H9 (cell line): Measurements from ENCODE around the gene PRX. TPM values are rescaled to one million over a fixed set of nuclear protein-coding genes. Genes with fewer than 3 reads are reported as not detected.

Experiments
- DNase-seq: peaks from one replicate; pipeline ENCODE4 v3.0.0-alpha.2; 2017
- H2AFZ ChIP-seq: one replicate; pipeline ENCODE4 v1.6.1; 2013; ENCODE audit warnings: mild to moderate bottlenecking, low read length, control low read depth, moderate library complexity
- H2AK5ac ChIP-seq: 2 replicates; pipeline ENCODE4 v1.6.1; 2013; ENCODE audit warnings: low read length, control low read depth, mixed read lengths; ENCODE audit not compliant: insufficient read length
- H2BK120ac ChIP-seq: one replicate; pipeline ENCODE4 v1.6.1; 2013; ENCODE audit warnings: low read depth, mild to moderate bottlenecking, low read length, control low read depth, inconsistent platforms; ENCODE audit not compliant: poor library complexity, severe bottlenecking
- H2BK12ac ChIP-seq: 2 replicates; pipeline ENCODE4 v1.6.1; 2013; ENCODE audit warnings: low read length, control low read depth, mixed read lengths, low read depth; ENCODE audit not compliant: insufficient read length
- H2BK15ac ChIP-seq: 2 replicates; pipeline ENCODE4 v1.6.1; 2013; ENCODE audit warnings: low read depth, low read length, control low read depth
- H2BK20ac ChIP-seq: one replicate; pipeline ENCODE4 v1.6.1; 2013; ENCODE audit warnings: low read depth, mild to moderate bottlenecking, low read length, control low read depth, inconsistent platforms; ENCODE audit not compliant: poor library complexity, severe bottlenecking
- H2BK5ac ChIP-seq: 2 replicates; pipeline ENCODE4 v1.6.1; 2013; ENCODE audit warnings: low read length, control low read depth, mixed read lengths; ENCODE audit not compliant: insufficient read length
- H3K14ac ChIP-seq: 2 replicates; pipeline ENCODE4 v1.6.1; 2013; ENCODE audit warnings: low read length, control low read depth; ENCODE audit not compliant: insufficient read depth
- H3K18ac ChIP-seq: 2 replicates; pipeline ENCODE4 v1.6.1; 2013; ENCODE audit warnings: low read depth, mild to moderate bottlenecking, mixed read lengths, low read length, control low read depth; ENCODE audit not compliant: insufficient read length
- H3K23ac ChIP-seq: 2 replicates; pipeline ENCODE4 v1.6.1; 2013; ENCODE audit warnings: low read length, control low read depth, mixed read lengths, low read depth; ENCODE audit not compliant: insufficient read length
- H3K23me2 ChIP-seq: 2 replicates; pipeline ENCODE4 v1.6.1; 2013; ENCODE audit warnings: low read depth, mild to moderate bottlenecking, mixed read lengths, low read length, control low read depth; ENCODE audit not compliant: insufficient read length, poor library complexity, severe bottlenecking
- H3K27ac ChIP-seq: 2 replicates; pipeline ENCODE4 v1.5.1; 2013; ENCODE audit warnings: low read length, control low read depth, mixed read lengths, low read depth; ENCODE audit not compliant: insufficient read length
- H3K27me3 ChIP-seq: 2 replicates; pipeline ENCODE4 v1.6.1; 2013; ENCODE audit warnings: low read length, control low read depth, inconsistent platforms; ENCODE audit not compliant: insufficient read depth
- H3K4ac ChIP-seq: 2 replicates; pipeline ENCODE4 v1.6.1; 2013; ENCODE audit warnings: low read depth, mild to moderate bottlenecking, control low read depth, inconsistent platforms, low read length, moderate library complexity
- H3K4me1 ChIP-seq: 2 replicates; pipeline ENCODE4 v1.6.1; 2013; ENCODE audit warnings: low read length, control low read depth, inconsistent platforms; ENCODE audit not compliant: insufficient read depth
- H3K4me2 ChIP-seq: 2 replicates; pipeline ENCODE4 v1.6.1; 2013; ENCODE audit warnings: low read length, control low read depth, mixed read lengths; ENCODE audit not compliant: insufficient read length, insufficient read depth
- H3K56ac ChIP-seq: 2 replicates; pipeline ENCODE4 v1.6.1; 2013; ENCODE audit warnings: low read depth, mild to moderate bottlenecking, mixed read lengths, low read length, control low read depth; ENCODE audit not compliant: insufficient read length
- H3K79me1 ChIP-seq: 2 replicates; pipeline ENCODE4 v1.6.1; 2013; ENCODE audit warnings: low read depth, mild to moderate bottlenecking, moderate library complexity, low read length, control low read depth, inconsistent platforms; ENCODE audit not compliant: insufficient read depth, poor library complexity, severe bottlenecking
- H3K79me2 ChIP-seq: 2 replicates; pipeline ENCODE4 v1.6.1; 2013; ENCODE audit warnings: low read length, control low read depth, inconsistent platforms; ENCODE audit not compliant: insufficient read depth
- H3K9ac ChIP-seq: 2 replicates; pipeline ENCODE4 v1.6.1; 2013; ENCODE audit warnings: low read length, control low read depth, mixed read lengths; ENCODE audit not compliant: insufficient read length; ENCODE audit errors: extremely low read depth
- H3K9me3 ChIP-seq: one replicate; pipeline ENCODE4 v1.6.1; 2013; ENCODE audit warnings: low read depth, low read length, inconsistent platforms; ENCODE audit not compliant: control insufficient read depth
- H3T11ph ChIP-seq: one replicate; pipeline ENCODE4 v1.6.1; 2013; ENCODE audit warnings: mild to moderate bottlenecking, low read length, control low read depth, inconsistent platforms
- H4K20me1 ChIP-seq: one replicate; pipeline ENCODE4 v1.6.1; 2013; ENCODE audit not compliant: control insufficient read depth, insufficient read length, insufficient read depth
- H4K5ac ChIP-seq: 2 replicates; pipeline ENCODE4 v1.6.1; 2013; ENCODE audit warnings: low read depth, mild to moderate bottlenecking, mixed read lengths, low read length, control low read depth; ENCODE audit not compliant: insufficient read length
- H4K8ac ChIP-seq: replicated peaks from 2 replicates; pipeline ENCODE4 v1.6.1; 2013; ENCODE audit warnings: low read length, control low read depth, mixed read lengths, low read depth; ENCODE audit not compliant: insufficient read length
- H4K91ac ChIP-seq: 2 replicates; pipeline ENCODE4 v1.6.1; 2013; ENCODE audit warnings: low read depth, mild to moderate bottlenecking, moderate library complexity, mixed read lengths, low read length, control low read depth; ENCODE audit not compliant: insufficient read length
- H3K27ac Mint-ChIP-seq, 3 experiments: 2 replicates in 2 of 3; 3 replicates in 1 of 3; pipeline ENCODE4 v1.8.0; 2020 to 2021; ENCODE audit warnings: mixed read lengths in 3 of 3, mild to moderate bottlenecking in 1 of 3, moderate library complexity in 1 of 3
- H3K27me3 Mint-ChIP-seq: 2 replicates; pipeline ENCODE4 v1.8.0; 2021; ENCODE audit warnings: low read depth, mild to moderate bottlenecking, moderate library complexity, mixed read lengths
- H3K36me3 Mint-ChIP-seq, 3 experiments: 2 replicates in 2 of 3; 3 replicates in 1 of 3; pipeline ENCODE4 v1.8.0; 2020 to 2021; ENCODE audit warnings: low read depth in 3 of 3, mixed read lengths in 3 of 3; ENCODE audit not compliant: insufficient read depth in 1 of 3
- H3K4me1 Mint-ChIP-seq, 2 experiments: 2 replicates each; pipeline ENCODE4 v1.8.0; 2020; ENCODE audit warnings: mixed read lengths in 2 of 2
- H3K4me3 Mint-ChIP-seq, 2 experiments: 2 replicates in 1 of 2; 3 replicates in 1 of 2; pipeline ENCODE4 v1.8.0; 2020 to 2021; ENCODE audit warnings: mild to moderate bottlenecking in 2 of 2, mixed read lengths in 2 of 2, moderate library complexity in 1 of 2
- H3K9me3 Mint-ChIP-seq, 2 experiments: 2 replicates in 1 of 2; 3 replicates in 1 of 2; pipeline ENCODE4 v1.8.0; 2020; ENCODE audit warnings: mild to moderate bottlenecking in 2 of 2, mixed read lengths in 2 of 2, moderate library complexity in 1 of 2
- WGBS: extraction: QIAGEN DNeasy Blood & Tissue Kit; methylation state at CpG from one replicate; pipeline ENCODE4 v1.1.7; 2013; ENCODE audit warnings: missing lambda C conversion rate, low lambda C conversion rate, mixed read lengths; ENCODE audit not compliant: insufficient read length; ENCODE audit errors: extremely low coverage; 5-methylcytosine and 5-hydroxymethylcytosine counted together
- total RNA-seq: library from RNA; stranded (reverse); gene quantifications from 2 replicates; pipeline ENCODE4 v1.2.1, GENCODE V29; 2021
- TF ChIP-seq, protein P1 (sequence below): fragments of 200-600 bp; sonication (generic); conservative IDR thresholded peaks from 3 replicates; pipeline ENCODE4 v1.8.0; 2021; ENCODE audit warnings: antibody characterized with exemption, mild to moderate bottlenecking

PRX gene
- total RNA-seq, 1 experiment from 2014 or later = 4.0 TPM

DNA sequence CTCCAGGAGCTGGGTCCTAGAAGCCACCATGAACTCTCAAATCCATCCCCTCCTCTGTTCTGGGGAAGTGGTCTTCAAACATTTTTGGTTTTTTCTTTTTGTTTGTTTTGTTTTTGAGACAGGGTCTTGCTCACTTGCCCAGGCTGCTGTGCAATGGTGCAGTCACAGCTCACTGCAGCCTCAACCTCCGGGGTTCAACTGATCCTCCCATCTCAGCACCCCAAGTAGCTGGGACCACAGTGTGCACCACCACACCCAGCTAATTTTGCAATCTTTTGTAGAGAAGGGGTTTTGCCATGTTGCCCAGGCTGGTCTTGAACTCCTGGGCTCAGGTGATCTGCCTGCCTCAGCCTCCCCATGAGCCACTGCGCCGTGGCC, 45.4 kb upstream of the PRX start:
- Histone ChIP-seq H4K5ac (no peak overlapping the region), H2BK120ac (no peak overlapping the region), H3K4me2 (no peak overlapping the region), H3K27me3 (no peaks in the 10 kb centered on the region), H3K56ac (no peak overlapping the region), H4K20me1 (no peaks in the 10 kb centered on the region), H2BK5ac (no peak overlapping the region), H3K79me1 (no peaks in the 10 kb centered on the region), H3K18ac (no peak overlapping the region), H2AFZ (no peak overlapping the region), H2BK12ac (no peak overlapping the region), H3K27ac (no peak overlapping the region), H3K9me3 (no peaks in the 10 kb centered on the region), H3K23me2 (no peaks in the 10 kb centered on the region), H3T11ph (no peak overlapping the region), H2BK20ac (no peak overlapping the region), H2AK5ac (no peak overlapping the region), H3K9ac (no peak overlapping the region), H4K8ac (no peak overlapping the region), H3K4me1 (no peaks in the 10 kb centered on the region), H3K79me2 (no peaks in the 10 kb centered on the region), H3K23ac (no peak overlapping the region), H4K91ac (no peak overlapping the region), H3K4ac (no peak overlapping the region), H3K14ac (no peak overlapping the region), H2BK15ac (no peak overlapping the region)
- H3K36me3 Mint-ChIP-seq = no peaks in the 10 kb centered on the region; a peak in 2 of 7 replicates
- H3K4me3 Mint-ChIP-seq = no peak overlapping the region
- no peak for DNase-seq
- no peaks in the 10 kb centered on the region; a peak in 1 of 5 replicates for H3K9me3 Mint-ChIP-seq
- H3K4me1 Mint-ChIP-seq = no peaks in the 10 kb centered on the region
- WGBS = no CpG with 5 or more reads among the region's 3 CpGs
- H3K27ac Mint-ChIP-seq = no peak overlapping the region
- TF ChIP-seq, protein P1, sequence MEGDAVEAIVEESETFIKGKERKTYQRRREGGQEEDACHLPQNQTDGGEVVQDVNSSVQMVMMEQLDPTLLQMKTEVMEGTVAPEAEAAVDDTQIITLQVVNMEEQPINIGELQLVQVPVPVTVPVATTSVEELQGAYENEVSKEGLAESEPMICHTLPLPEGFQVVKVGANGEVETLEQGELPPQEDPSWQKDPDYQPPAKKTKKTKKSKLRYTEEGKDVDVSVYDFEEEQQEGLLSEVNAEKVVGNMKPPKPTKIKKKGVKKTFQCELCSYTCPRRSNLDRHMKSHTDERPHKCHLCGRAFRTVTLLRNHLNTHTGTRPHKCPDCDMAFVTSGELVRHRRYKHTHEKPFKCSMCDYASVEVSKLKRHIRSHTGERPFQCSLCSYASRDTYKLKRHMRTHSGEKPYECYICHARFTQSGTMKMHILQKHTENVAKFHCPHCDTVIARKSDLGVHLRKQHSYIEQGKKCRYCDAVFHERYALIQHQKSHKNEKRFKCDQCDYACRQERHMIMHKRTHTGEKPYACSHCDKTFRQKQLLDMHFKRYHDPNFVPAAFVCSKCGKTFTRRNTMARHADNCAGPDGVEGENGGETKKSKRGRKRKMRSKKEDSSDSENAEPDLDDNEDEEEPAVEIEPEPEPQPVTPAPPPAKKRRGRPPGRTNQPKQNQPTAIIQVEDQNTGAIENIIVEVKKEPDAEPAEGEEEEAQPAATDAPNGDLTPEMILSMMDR = no peak
- H3K27me3 Mint-ChIP-seq = no peaks in the 10 kb centered on the region
